IMR-90 (cell line): ENCODE measurements around the gene TGM2.

Source experiments
- CEBPB ChIP-seq: IDR thresholded peaks from 2 replicates; pipeline ENCODE4 v1.6.1; 2012; ENCODE audit warnings: low read depth, low read length, improper control_type of control experiment
- FOS ChIP-seq: fragments of 150-350 bp; IDR thresholded peaks from 2 replicates; pipeline ENCODE4 v1.6.1; 2016; ENCODE audit warnings: low read depth, low read length
- MAFK ChIP-seq: IDR thresholded peaks from 2 replicates; pipeline ENCODE4 v1.6.1; 2012; ENCODE audit warnings: low read depth, low read length, improper control_type of control experiment
- MAZ ChIP-seq: IDR thresholded peaks from 2 replicates; pipeline ENCODE4 v1.6.1; 2012; ENCODE audit warnings: low read depth, mild to moderate bottlenecking, low read length, improper control_type of control experiment, moderate library complexity, borderline replicate concordance
- MXI1 ChIP-seq: IDR thresholded peaks from 2 replicates; pipeline ENCODE4 v1.6.1; 2012; ENCODE audit warnings: low read depth, mild to moderate bottlenecking, low read length, moderate library complexity, borderline replicate concordance
- POLR2A ChIP-seq: IDR thresholded peaks from 2 replicates; pipeline ENCODE4 v1.6.1; 2012; ENCODE audit warnings: mild to moderate bottlenecking, low read depth, low read length
- RAD21 ChIP-seq: IDR thresholded peaks from 2 replicates; pipeline ENCODE4 v1.6.1; 2012; ENCODE audit warnings: low read length, improper control_type of control experiment
- RFX5 ChIP-seq: IDR thresholded peaks from 2 replicates; pipeline ENCODE4 v1.8.0; 2012; ENCODE audit warnings: low read depth, mild to moderate bottlenecking, low read length, moderate library complexity
- SMC3 ChIP-seq: fragments of 150-350 bp; IDR thresholded peaks from 2 replicates; pipeline ENCODE4 v1.6.1; 2016; ENCODE audit warnings: low read depth, mild to moderate bottlenecking, antibody characterized with exemption, low read length, moderate library complexity
- TF ChIP-seq, protein P1 (sequence below): conservative IDR thresholded peaks from 2 replicates; pipeline ENCODE4 v1.5.1; 2012; ENCODE audit warnings: mild to moderate bottlenecking, low read depth, low read length, improper control_type of control experiment
- TF ChIP-seq, protein P2 (sequence below): fragments of 150-350 bp; IDR thresholded peaks from 2 replicates; pipeline ENCODE4 v1.6.1; 2016; ENCODE audit warnings: low read depth, mild to moderate bottlenecking, low read length, moderate library complexity, borderline replicate concordance

DNA sequence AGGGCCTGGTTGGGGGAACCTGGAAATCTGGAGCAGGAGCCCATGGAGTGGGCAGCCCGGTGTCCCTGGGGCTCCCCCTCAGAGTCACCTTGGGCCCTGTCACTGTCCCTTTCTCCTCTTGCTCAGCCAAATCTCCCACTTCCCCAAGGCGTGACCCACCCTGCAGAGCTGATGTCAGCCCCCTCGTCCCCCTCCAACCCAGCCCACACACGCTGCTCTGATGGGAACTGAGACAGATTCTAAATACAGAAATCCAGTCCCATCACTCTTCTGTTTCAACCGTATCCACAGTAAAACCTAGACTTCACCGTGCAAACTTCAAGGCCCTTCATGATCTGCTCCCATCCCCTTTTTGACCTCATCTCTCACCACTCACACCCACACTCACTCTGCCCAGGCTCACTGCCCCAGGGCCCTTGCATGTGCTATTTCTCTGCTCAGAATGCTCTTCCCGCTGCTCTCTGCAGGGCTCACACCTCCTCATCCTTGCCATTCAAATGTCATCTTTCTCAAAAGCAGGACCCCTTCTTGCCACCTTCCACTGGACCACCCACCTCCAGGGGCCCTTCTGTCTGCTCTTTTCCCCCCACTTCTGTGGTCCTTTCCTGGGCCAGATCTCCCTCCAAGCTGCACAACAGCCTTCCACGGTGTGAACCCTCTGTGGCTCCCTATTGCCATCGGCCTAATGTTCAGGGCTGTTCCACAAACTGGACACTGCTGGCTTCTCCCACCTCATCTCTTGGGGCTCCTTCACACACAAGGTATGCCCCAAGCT lies 16.6 kb downstream of the TGM2 start:
- TF ChIP-seq, protein P1, sequence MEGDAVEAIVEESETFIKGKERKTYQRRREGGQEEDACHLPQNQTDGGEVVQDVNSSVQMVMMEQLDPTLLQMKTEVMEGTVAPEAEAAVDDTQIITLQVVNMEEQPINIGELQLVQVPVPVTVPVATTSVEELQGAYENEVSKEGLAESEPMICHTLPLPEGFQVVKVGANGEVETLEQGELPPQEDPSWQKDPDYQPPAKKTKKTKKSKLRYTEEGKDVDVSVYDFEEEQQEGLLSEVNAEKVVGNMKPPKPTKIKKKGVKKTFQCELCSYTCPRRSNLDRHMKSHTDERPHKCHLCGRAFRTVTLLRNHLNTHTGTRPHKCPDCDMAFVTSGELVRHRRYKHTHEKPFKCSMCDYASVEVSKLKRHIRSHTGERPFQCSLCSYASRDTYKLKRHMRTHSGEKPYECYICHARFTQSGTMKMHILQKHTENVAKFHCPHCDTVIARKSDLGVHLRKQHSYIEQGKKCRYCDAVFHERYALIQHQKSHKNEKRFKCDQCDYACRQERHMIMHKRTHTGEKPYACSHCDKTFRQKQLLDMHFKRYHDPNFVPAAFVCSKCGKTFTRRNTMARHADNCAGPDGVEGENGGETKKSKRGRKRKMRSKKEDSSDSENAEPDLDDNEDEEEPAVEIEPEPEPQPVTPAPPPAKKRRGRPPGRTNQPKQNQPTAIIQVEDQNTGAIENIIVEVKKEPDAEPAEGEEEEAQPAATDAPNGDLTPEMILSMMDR: no peak
- TF ChIP-seq MAFK (no peak), POLR2A (no peak), RFX5 (no peak), SMC3 (no peak), RAD21 (no peak), CEBPB (no peak), MXI1 (no peak), FOS (no peak), MAZ (no peak)
- TF ChIP-seq, protein P2, sequence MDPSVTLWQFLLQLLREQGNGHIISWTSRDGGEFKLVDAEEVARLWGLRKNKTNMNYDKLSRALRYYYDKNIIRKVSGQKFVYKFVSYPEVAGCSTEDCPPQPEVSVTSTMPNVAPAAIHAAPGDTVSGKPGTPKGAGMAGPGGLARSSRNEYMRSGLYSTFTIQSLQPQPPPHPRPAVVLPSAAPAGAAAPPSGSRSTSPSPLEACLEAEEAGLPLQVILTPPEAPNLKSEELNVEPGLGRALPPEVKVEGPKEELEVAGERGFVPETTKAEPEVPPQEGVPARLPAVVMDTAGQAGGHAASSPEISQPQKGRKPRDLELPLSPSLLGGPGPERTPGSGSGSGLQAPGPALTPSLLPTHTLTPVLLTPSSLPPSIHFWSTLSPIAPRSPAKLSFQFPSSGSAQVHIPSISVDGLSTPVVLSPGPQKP: no peak
